Stimulated activated naive CD4-positive, alpha-beta T cell (primary cell): Measurements from ENCODE around the gene WSCD2.

Experiments used
- DNase-seq, 6 experiments: peaks; one replicate each; lab custom pipeline; 2025; lab: John Stamatoyannopoulos, UW

WSCD2 gene

GRCh38 chr12:108162207-108162606 lies 33.1 kb downstream of the WSCD2 start:
- no peak for DNase-seq

DNA sequence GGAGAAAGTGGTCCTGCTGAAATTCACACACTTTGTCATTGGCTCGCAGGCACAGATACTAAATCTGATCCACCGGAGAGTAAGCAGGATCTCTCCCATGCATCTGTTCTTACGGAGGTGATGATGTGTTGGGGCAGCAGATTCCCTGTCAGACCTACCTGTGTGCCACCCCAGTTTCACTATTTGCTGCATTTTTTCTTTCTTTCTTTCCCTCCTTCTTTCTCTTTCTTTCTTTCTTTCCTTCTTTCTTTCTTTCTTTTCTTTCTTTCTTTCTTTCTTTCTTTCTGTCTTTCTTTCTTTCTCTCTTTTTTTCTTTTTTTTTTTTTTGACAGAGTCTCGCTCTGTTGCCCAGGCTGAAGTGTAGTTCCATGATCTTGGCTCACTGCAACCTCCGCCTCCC lies 37.4 kb downstream of the WSCD2 start:
- no peak for DNase-seq

DNA sequence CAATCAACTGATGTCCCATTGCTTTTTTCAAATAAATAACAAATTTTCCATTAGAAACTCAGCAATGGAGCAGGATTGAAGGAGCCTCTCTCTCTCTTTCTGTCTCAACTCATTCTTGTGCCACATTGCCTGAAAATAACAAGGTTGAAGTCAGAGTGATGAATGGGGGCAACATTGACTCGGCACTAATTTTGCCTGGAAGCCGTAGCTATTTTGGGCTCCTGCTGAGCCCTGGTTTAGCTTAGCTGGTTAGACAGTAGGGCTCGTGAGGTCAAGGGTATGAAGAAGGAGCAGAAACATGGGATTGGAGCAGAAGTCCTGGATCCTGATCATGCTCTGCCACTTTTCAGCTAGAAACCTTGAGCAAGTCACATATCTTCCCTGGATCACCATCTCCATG lies 38.9 kb downstream of the WSCD2 start:
- no peak for DNase-seq

DNA sequence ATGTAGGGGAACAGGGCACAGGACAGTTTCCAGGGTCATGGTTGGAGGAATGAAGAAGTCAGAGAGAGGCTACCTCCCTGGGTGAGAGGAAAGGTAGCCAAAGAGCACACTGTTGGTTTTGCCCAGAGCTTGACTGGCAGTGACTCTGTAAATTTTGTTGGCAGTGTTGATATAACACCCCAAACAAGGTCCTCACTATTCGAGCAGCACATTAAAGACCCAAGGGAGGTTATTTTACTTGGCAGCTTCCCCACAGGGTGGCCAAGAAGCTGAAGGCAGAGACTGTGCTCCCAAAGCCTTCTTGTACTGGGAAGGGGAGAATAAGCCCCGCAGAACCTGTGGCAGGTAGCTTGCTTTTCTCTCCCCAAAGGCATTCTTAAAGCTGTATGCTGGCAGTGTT lies 40.6 kb downstream of the WSCD2 start:
- DNase-seq, result no peak

DNA sequence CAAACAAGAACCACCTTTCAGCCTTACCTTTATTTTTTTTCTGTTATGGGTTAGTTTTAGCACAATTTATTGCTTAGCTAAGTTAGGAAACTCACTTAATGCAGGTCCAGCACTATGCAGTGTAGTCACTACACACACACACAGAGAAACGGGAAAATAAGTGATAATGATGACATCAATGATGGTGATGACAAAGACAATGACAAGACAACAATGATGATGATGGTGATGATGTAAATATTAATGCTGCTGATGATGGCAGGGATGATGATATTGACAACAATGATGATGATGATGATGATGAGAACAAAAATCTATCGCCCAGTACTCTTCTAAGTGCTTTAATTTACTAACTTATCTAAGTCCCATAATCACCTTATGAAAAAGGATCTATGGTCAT lies 41.1 kb downstream of the WSCD2 start:
- DNase-seq, result no peak

GRCh38 chr12:108172033-108172432 lies 42.9 kb downstream of the WSCD2 start:
- DNase-seq, result no peak

DNA sequence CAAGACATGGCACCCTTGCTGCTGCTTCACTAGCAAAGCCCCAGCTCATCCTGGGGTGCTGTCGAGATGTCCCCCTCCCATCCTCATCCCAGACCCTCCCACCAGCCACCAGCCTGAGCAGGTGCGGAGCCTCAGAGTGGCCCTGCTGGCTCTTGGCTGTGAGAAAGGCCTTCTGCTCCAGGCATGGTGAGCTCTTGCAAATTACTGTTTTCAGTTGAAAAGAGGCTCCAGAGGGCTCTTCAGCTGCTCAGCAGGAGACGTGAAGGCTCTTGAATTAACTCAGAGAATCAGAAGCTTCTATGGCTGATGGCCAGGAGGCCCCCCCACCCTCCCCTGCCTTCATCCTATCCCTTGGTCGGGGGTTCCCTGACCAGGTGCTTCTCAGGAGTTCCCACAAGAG lies 44.1 kb downstream of the WSCD2 start:
- DNase-seq, result no peak

DNA sequence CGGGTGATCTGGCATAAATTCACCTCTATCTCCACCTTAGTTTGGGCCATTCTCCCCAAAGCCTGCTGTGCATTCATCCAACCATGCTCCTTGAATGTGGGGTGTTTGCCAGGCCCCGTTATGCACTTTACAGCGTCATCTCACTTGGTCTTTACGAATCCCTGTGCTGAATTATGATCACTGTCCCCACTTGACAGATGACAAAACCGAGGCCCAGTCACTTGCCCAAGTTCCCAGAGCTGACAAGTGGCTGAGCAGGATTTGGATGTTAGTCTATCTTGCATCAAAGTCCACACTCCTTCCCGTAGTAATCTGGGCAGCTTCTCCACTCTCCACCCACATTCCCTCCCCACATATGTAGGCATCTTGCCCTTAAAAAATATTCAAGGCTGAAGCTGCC lies 44.8 kb downstream of the WSCD2 start:
- DNase-seq, result no peak

DNA sequence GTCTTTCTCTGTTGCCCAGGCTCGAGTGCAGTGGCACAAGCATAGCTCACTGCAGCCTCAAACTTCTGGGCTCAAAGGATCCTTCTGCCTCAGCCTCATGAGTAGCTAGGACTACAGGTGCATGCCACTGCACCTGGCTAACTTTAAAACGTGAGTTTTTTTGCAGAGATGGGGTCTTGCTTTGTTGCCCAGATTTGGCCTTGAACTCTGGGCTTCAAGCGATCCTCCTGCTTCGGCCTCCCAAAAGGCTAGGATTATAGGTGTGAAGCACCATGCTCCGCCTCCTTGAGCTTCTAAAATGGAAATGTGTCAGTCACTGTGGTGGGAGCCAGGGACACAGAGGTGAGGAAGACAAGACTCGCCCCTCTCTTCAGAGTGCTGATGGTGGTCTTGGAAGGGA lies 45.6 kb downstream of the WSCD2 start:
- DNase-seq, result no peak

GRCh38 chr12:108175310-108175709 lies 46.2 kb downstream of the WSCD2 start:
- no peak for DNase-seq

GRCh38 chr12:108176292-108176691 lies 47.2 kb downstream of the WSCD2 start:
- no peak for DNase-seq

DNA sequence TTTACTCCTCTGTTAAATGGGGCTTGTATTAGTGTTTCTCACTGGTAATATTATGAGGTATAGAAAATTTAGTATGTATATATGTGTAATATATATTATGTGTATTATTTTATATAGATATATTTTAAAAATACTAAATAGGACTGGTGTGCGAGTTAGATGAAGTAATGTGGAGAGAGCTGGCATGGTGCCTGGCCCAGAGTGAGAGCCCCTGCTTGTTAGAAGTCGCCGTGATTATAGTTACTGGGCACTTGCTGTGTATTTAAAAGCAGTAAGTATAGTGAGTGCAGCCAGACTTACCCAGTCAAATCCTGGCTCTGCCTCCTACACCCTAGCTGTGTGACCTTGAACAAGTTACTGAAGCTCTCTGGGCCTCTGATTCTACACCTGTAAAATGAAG lies 48.0 kb downstream of the WSCD2 start:
- DNase-seq, result no peak

DNA sequence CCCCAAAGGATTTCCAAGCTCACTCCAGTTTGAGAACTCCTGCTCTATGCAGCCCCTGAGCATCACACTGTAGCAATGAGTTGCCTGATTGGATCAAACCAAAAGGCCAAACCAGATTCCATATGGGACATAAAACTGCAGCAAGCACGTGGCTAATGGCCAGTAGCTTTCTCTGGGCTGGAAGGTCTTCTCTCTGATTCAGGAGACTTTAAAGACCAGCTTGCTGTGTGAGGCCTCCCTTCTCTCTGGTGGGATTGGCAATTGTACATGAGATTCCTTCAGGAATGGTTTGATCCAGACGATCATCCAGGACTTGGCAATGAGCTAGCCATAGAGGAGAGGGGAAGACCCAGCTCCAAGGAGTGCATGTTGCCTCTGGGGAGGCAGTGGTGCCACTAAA lies 50.2 kb downstream of the WSCD2 start:
- DNase-seq, result no peak

- DNase-seq, result no peak
Observed at GRCh38 chr12:108180255-108181094, 51.4 kb downstream of the WSCD2 start.

DNA sequence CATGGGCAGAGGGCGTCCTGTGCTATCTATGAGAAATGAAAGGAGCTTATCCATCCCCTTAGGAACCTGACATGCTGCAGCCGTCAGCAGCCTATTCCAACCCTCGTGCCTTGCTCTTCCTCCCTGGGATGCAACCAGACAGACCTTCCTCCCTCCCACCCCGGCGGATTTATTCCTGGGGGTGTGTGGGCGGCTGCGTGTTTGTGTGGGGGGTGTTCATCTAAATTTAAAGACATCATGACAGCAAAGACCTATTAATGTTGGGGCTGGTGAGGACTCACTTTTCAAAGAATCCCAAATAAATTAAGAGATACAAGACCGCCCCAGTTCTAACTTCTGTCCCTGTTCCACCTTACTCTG lies 52.0 kb downstream of the WSCD2 start:
- no peak for DNase-seq

- no peak for DNase-seq
Observed at GRCh38 chr12:108182096-108182495, 53.0 kb downstream of the WSCD2 start.

GRCh38 chr12:108185002-108185401 lies 55.9 kb downstream of the WSCD2 start:
- no peak for DNase-seq

- no peak for DNase-seq
Observed at GRCh38 chr12:108187831-108188230, 58.7 kb downstream of the WSCD2 start.

DNA sequence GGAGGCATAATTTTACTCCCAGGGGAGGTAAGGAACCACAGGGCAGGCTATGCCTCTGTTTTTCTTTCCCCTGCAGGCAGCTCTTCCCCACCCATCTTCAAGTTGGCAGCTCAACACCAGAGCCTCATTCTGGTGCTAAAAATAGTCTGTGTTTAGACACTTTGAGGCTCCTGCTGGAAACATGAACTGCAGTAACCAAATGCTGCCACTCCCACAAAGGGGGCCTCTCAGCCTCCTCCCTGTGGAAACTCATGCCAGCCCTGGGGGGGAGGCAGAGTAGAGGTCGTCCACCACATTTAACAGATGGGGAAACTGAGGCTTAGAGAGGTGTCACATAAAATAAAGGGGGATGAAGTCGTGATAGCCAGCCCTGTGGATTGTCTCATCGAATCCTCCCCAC lies 61.4 kb downstream of the WSCD2 start:
- no peak for DNase-seq

DNA sequence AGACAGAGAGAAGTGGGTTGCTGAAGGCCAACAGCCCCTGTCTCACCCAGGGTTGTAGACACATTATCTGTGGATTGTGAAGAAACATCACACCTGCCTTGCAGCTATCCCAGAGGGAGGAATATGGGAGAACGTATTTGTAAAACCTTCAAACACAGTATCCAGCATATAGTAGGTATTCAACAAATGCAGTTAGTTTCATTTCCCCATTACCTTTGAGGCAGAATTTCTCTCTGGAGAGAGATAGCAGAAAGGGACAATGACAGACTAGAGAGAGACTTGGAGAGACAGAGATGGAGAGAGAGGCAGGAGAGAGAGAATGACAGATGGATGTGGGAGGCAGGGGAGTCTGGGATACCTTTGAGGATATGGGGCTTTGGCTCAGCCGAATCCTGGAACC lies 62.0 kb downstream of the WSCD2 start:
- DNase-seq, result no peak

- DNase-seq, result no peak
Observed at GRCh38 chr12:108191938-108192337, 62.9 kb downstream of the WSCD2 start.

GRCh38 chr12:108193493-108193892 lies 64.4 kb downstream of the WSCD2 start:
- no peak for DNase-seq

- DNase-seq, result no peak
Observed at GRCh38 chr12:108193917-108194316, 64.8 kb downstream of the WSCD2 start.

DNA sequence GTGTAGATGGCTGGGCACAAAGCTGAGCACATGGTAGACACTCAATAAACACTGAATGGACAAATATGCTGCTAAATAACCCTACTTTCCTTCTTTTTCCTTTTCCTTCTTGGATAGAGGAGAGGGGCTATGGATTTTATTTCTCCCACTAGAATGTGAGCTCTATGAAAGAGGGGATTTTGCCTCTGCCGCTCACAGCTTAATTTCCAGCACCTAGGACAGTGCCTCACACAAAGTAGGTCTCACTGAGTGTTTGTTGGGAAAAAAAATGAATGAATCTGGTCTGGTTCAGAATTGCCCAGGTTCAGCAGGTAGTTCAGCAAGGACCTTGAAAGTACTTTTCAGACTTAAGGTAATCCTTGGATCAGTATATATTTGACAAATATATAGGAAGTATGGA lies 65.5 kb downstream of the WSCD2 start:
- DNase-seq, result no peak
